ENCODE results near the gene VEPH1.

Gene VEPH1

GRCh38 chr3:157261000-157261399, 242.2 kb downstream of the VEPH1 start:
- no peak for DNase-seq (ENCODE audit: low read depth, low spot score)

- DNase-seq (ENCODE audit: low read depth, low spot score) = no peak
Measured at GRCh38 chr3:157259825-157260224, 243.4 kb downstream of the VEPH1 start.

- DNase-seq (ENCODE audit: low read depth, low spot score) = no peak
Measured at GRCh38 chr3:157257101-157257500, 246.1 kb downstream of the VEPH1 start.

GRCh38 chr3:157255797-157256196, 247.4 kb downstream of the VEPH1 start:
- DNase-seq (ENCODE audit: low read depth, low spot score) = no peak

- no peak for DNase-seq (ENCODE audit: low read depth, low spot score)
Measured at GRCh38 chr3:157251685-157252084, 251.5 kb downstream of the VEPH1 start.

GRCh38 chr3:157249606-157250005, 253.6 kb downstream of the VEPH1 start:
- no peak for DNase-seq (ENCODE audit: low read depth, low spot score)

- DNase-seq (ENCODE audit: low read depth, low spot score) = peak; percentile 26
Measured at GRCh38 chr3:157248590-157249422, 254.4 kb downstream of the VEPH1 start.

- DNase-seq (ENCODE audit: low read depth, low spot score) = no peak
Measured at GRCh38 chr3:157247391-157247790, 255.8 kb downstream of the VEPH1 start.

- no peak for DNase-seq (ENCODE audit: low read depth, low spot score)
Measured at GRCh38 chr3:157242836-157243235, 260.4 kb downstream of the VEPH1 start.

GRCh38 chr3:157241599-157241998, 261.6 kb downstream of the VEPH1 start:
- no peak for DNase-seq (ENCODE audit: low read depth, low spot score)

GRCh38 chr3:157240408-157240807, 262.8 kb downstream of the VEPH1 start:
- no peak for DNase-seq (ENCODE audit: low read depth, low spot score)

GRCh38 chr3:157239082-157239704, 264.0 kb downstream of the VEPH1 start:
- no peak for DNase-seq (ENCODE audit: low read depth, low spot score)

- DNase-seq (ENCODE audit: low read depth, low spot score) = no peak
Measured at GRCh38 chr3:157238457-157238856, 264.8 kb downstream of the VEPH1 start.

- no peak for DNase-seq (ENCODE audit: low read depth, low spot score)
Measured at GRCh38 chr3:157237886-157238285, 265.3 kb downstream of the VEPH1 start.

GRCh38 chr3:157235291-157235690, 267.9 kb downstream of the VEPH1 start:
- no peak for DNase-seq (ENCODE audit: low read depth, low spot score)

GRCh38 chr3:157233923-157234322, 269.3 kb downstream of the VEPH1 start:
- DNase-seq (ENCODE audit: low read depth, low spot score) = no peak

GRCh38 chr3:157232141-157232540, 271.1 kb downstream of the VEPH1 start:
- no peak for DNase-seq (ENCODE audit: low read depth, low spot score)

- DNase-seq (ENCODE audit: low read depth, low spot score) = no peak
Measured at GRCh38 chr3:157231071-157231470, 272.1 kb downstream of the VEPH1 start.

GRCh38 chr3:157226173-157226847, 276.9 kb downstream of the VEPH1 start:
- DNase-seq (ENCODE audit: low read depth, low spot score) = no peak

- DNase-seq (ENCODE audit: low read depth, low spot score) = no peak
Measured at GRCh38 chr3:157225001-157225400, 278.2 kb downstream of the VEPH1 start.

GRCh38 chr3:157220883-157221282, 282.3 kb downstream of the VEPH1 start:
- no peak for DNase-seq (ENCODE audit: low read depth, low spot score)

GRCh38 chr3:157220211-157220610, 283.0 kb downstream of the VEPH1 start:
- no peak for DNase-seq (ENCODE audit: low read depth, low spot score)

GRCh38 chr3:157219215-157219614, 284.0 kb downstream of the VEPH1 start:
- no peak for DNase-seq (ENCODE audit: low read depth, low spot score)

Measured in brain pericyte (primary cell).